Panc1 (cell line): ENCODE measurements around the gene ZNF805. TPM values are rescaled to one million over a fixed set of nuclear protein-coding genes. Genes with fewer than 3 reads are reported as not detected.

Experiments
- ATAC-seq: fragments of 200-7000 bp; cut with Tn5 transposase; 2 replicates; pipeline ENCODE4 v1.9.1; 2020; ENCODE audit warnings: mild to moderate bottlenecking, moderate library complexity
- BruUV-seq: library from RNA; stranded (reverse); fragments of 400-500 nt; replicated peaks from 2 replicates; lab custom pipeline; 2021; lab: Mats Ljungman, UMichigan
- CTCF ChIA-PET: fragments of 300-600 bp; sonication (Branson Sonifier 250); formaldehyde crosslinking; loops from one replicate; lab custom pipeline; 2022; ENCODE audit warnings: antibody characterized with exemption; lab: Charles Lee
- POLR2A ChIA-PET: fragments of 300-600 bp; sonication (Branson Sonifier 250); formaldehyde crosslinking; loops from one replicate; lab custom pipeline; 2022; ENCODE audit warnings: antibody characterized with exemption; lab: Charles Lee
- DNase-seq: peaks from one replicate; pipeline ENCODE4 v3.0.0-alpha.2; 2010; ENCODE audit warnings: low read depth, low spot score
- H3K27ac ChIP-seq: 2 replicates; pipeline ENCODE4 v1.5.1; 2011; ENCODE audit warnings: mild to moderate bottlenecking, low read length, inconsistent platforms
- H3K27me3 ChIP-seq: fragments of 200-500 bp; sonication (Bioruptor generic); 2 replicates; pipeline ENCODE4 v1.6.0; 2014; ENCODE audit warnings: low read length, inconsistent platforms; ENCODE audit not compliant: control insufficient read depth, insufficient read depth
- H3K36me3 ChIP-seq: fragments of 200-500 bp; sonication (Bioruptor generic); 2 replicates; pipeline ENCODE4 v1.5.1; 2014; ENCODE audit warnings: inconsistent platforms, mild to moderate bottlenecking, low read length, moderate library complexity; ENCODE audit not compliant: control insufficient read depth, insufficient read depth
- H3K4me1 ChIP-seq: 2 replicates; pipeline ENCODE4 v1.5.1; 2011; ENCODE audit warnings: inconsistent platforms, mild to moderate bottlenecking, low read length, moderate library complexity; ENCODE audit not compliant: control insufficient read depth, insufficient read depth
- H3K4me3 ChIP-seq, 2 experiments: 2 replicates each; pipeline ENCODE4 v1.5.1; 2011 to 2012; ENCODE audit warnings: low read depth in 2 of 2, low read length in 2 of 2, mild to moderate bottlenecking in 2 of 2, inconsistent platforms in 1 of 2, moderate library complexity in 1 of 2
- H3K9me3 ChIP-seq: fragments of 200-500 bp; sonication (Bioruptor generic); 2 replicates; pipeline ENCODE4 v1.5.1; 2014; ENCODE audit warnings: low read depth, mild to moderate bottlenecking, inconsistent platforms, low read length, moderate library complexity; ENCODE audit not compliant: control insufficient read depth, insufficient read depth
- POLR2AphosphoS5 ChIP-seq: IDR thresholded peaks from 2 replicates; pipeline ENCODE4 v1.6.1; 2012; ENCODE audit warnings: mild to moderate bottlenecking, low read depth, low read length, moderate library complexity
- REST ChIP-seq, 2 experiments: IDR thresholded peaks; 2 replicates each; pipeline ENCODE4 v1.6.1; 2011 to 2012; ENCODE audit warnings: low read depth in 2 of 2, control low read depth in 1 of 2, low read length in 1 of 2, mild to moderate bottlenecking in 1 of 2, moderate library complexity in 1 of 2; ENCODE audit not compliant: insufficient read depth in 1 of 2
- SIN3A ChIP-seq: IDR thresholded peaks from 2 replicates; pipeline ENCODE4 v1.6.1; 2012; ENCODE audit warnings: low read depth, mild to moderate bottlenecking, low read length, moderate library complexity, borderline replicate concordance; ENCODE audit not compliant: insufficient read depth
- TCF7L2 ChIP-seq: IDR thresholded peaks from 2 replicates; pipeline ENCODE4 v1.6.1; 2011; ENCODE audit warnings: mild to moderate bottlenecking, low read depth, low read length, inconsistent platforms
- in situ Hi-C: cut with HindIII; loops from 2 replicates; pipeline ENCODE4 v1.10.0; 2016; ENCODE audit warnings: low sequenced_read_pairs, low pct_unique_long_range_greater_than_20kb
- intact Hi-C: fragments of 100-400 bp; cut with micrococcal nuclease; formaldehyde crosslinking; loops from one replicate; pipeline ENCODE4 v1.10.0; 2022; ENCODE audit not compliant: unreplicated experiment
- total RNA-seq: library from RNA; stranded (reverse); gene quantifications from one replicate; pipeline ENCODE4 v1.2.1, GENCODE V29; 2021; ENCODE audit not compliant: unreplicated experiment
- TF ChIP-seq, protein P1 (sequence below): fragments of 450-650 bp; IDR thresholded peaks from 2 replicates; pipeline ENCODE4 v1.5.1; 2017; ENCODE audit warnings: mild to moderate bottlenecking

The ZNF805 gene
- total RNA-seq, 1 experiment from 2014 or later: 16.8 TPM

DNA sequence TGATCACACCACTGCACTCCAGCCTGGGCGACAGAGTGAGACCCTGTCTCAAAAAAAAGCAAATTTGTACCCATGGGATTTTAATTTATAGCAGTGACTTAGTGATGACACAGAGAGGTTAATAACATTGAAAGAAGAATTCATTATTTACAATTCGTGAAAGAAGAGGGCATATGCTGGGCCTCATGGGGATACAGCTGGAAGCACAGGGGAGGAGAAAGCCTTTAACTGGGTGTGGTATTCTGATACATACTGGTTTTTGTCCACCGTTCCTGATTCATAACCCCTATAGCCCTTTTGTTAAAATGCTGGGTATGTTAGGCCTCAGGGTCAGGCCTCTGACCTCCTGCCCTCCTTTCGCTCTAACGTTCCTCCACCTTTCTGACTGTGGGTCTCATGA, 38.3 kb upstream of the ZNF805 start:
- H3K36me3 ChIP-seq: peaks cover 8% of the 10 kb centered on the region; the same call in 1 of the 2 replicates
- POLR2A ChIA-PET: no interaction called here
- no peaks in the 10 kb centered on the region for H3K9me3 ChIP-seq
- TF ChIP-seq, protein P1, sequence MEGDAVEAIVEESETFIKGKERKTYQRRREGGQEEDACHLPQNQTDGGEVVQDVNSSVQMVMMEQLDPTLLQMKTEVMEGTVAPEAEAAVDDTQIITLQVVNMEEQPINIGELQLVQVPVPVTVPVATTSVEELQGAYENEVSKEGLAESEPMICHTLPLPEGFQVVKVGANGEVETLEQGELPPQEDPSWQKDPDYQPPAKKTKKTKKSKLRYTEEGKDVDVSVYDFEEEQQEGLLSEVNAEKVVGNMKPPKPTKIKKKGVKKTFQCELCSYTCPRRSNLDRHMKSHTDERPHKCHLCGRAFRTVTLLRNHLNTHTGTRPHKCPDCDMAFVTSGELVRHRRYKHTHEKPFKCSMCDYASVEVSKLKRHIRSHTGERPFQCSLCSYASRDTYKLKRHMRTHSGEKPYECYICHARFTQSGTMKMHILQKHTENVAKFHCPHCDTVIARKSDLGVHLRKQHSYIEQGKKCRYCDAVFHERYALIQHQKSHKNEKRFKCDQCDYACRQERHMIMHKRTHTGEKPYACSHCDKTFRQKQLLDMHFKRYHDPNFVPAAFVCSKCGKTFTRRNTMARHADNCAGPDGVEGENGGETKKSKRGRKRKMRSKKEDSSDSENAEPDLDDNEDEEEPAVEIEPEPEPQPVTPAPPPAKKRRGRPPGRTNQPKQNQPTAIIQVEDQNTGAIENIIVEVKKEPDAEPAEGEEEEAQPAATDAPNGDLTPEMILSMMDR: no peak
- TF ChIP-seq POLR2AphosphoS5: no peak
- no peak for TF ChIP-seq SIN3A
- TF ChIP-seq TCF7L2: no peak
- TF ChIP-seq REST (IDR thresholded peaks at IDR 0.05; ENCODE audit: insufficient read depth in 1 of 2, low read depth in 2 of 2, low read length in 1 of 2): no peak
- intact Hi-C loops (no loop called here), in situ Hi-C loops (no loop called here)
- no peak overlapping the region for H3K27ac ChIP-seq
- no peaks in the 10 kb centered on the region for H3K4me1 ChIP-seq
- H3K27me3 ChIP-seq: no peaks in the 10 kb centered on the region
- no TSS peak for BruUV-seq
- H3K4me3 ChIP-seq: no peak overlapping the region
- no peak for DNase-seq
- CTCF ChIA-PET: interaction anchor here (0.5 kb wide), 1 partner anchor 1125 kb away, joined by 3 read pairs; no protein-coding TSS in a partner anchor
- no peak for ATAC-seq

DNA sequence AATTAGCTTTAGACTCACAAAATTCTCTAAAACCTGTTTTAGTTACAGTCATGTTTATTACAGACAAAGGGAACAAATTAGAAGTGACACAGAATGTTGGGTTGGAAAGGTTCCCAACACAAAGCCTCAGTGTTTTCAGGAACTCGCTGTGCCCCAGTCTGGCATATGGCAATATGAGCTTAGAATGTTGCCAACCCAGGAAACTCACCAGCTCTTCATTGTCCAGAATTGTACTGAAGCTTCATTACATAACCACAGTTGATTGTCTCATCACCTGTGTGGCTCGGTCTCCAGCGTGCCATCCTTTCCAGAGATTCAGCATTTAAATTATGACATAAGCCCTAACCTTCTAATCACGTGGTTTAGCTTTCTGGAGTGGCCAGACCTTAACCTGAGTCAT, 30.1 kb upstream of the ZNF805 start:
- H3K27ac ChIP-seq: no peak overlapping the region
- DNase-seq (no peak), ATAC-seq (no peak)
- POLR2A ChIA-PET: no interaction called here
- CTCF ChIA-PET: no interaction called here
- TF ChIP-seq POLR2AphosphoS5 (no peak), TCF7L2 (no peak), REST (IDR thresholded peaks at IDR 0.05; ENCODE audit: insufficient read depth in 1 of 2, low read depth in 2 of 2, low read length in 1 of 2) (no peak), SIN3A (no peak)
- TF ChIP-seq, protein P1: no peak
- no peaks in the 10 kb centered on the region for H3K4me1 ChIP-seq
- peaks cover 13% of the 10 kb centered on the region; the same call in 1 of the 2 replicates for H3K9me3 ChIP-seq
- BruUV-seq: no TSS peak
- H3K4me3 ChIP-seq: no peak overlapping the region
- H3K27me3 ChIP-seq: no peaks in the 10 kb centered on the region
- peaks cover 20% of the 10 kb centered on the region for H3K36me3 ChIP-seq
- in situ Hi-C loops (no loop called here), intact Hi-C loops (no loop called here)
